HUES6 (cell line): ENCODE measurements around the gene RBFOX2.
"Not testable (repeated sequence)": the region's sequence is repeated elsewhere in the genome, so short reads cannot be mapped to it uniquely, and the experiment has no call there.

Experiments
- H3K27ac ChIP-seq: 2 replicates; pipeline ENCODE4 v1.7.0; 2013; ENCODE audit warnings: low read depth, mild to moderate bottlenecking, low read length, inconsistent platforms
- H3K27me3 ChIP-seq: 2 replicates; pipeline ENCODE4 v1.6.1; 2013; ENCODE audit warnings: low read length; ENCODE audit not compliant: control insufficient read depth, insufficient read depth
- H3K36me3 ChIP-seq: 2 replicates; pipeline ENCODE4 v1.6.1; 2013; ENCODE audit warnings: low read length; ENCODE audit not compliant: control insufficient read depth, insufficient read depth
- H3K4me1 ChIP-seq: 2 replicates; pipeline ENCODE4 v1.6.1; 2013; ENCODE audit warnings: low read length; ENCODE audit not compliant: control insufficient read depth, insufficient read depth
- H3K4me3 ChIP-seq: 2 replicates; pipeline ENCODE4 v1.5.1; 2013; ENCODE audit warnings: low read depth, low read length
- H3K9ac ChIP-seq: one replicate; pipeline ENCODE4 v1.6.1; 2013; ENCODE audit warnings: mild to moderate bottlenecking, low read length
- H3K9me3 ChIP-seq: 2 replicates; pipeline ENCODE4 v1.6.1; 2013; ENCODE audit warnings: low read depth, low read length; ENCODE audit not compliant: control insufficient read depth, insufficient read depth

The RBFOX2 gene

DNA sequence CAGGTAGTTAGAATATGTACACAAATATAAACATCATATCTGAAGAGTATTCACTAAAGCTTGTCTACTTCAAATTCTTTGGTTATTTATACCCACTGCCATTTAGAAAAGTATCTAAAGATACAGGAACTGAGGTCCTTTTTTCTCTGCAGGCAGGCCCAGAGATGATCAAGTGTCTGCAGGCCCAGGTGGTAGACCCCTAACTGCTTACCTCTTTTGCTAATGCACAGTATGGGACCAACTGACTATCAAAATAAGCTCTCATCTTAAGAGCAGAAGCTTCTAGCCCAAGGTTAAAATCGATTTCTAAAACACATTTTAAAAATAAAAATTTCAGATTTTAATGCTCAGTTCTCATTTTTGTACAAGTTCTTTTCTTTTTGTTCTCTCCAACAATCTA is 229.5 kb downstream of the RBFOX2 start:
- no peak overlapping the region for H3K9ac ChIP-seq
- no peak overlapping the region for H3K4me3 ChIP-seq
- H3K27me3 ChIP-seq, result no peaks in the 10 kb centered on the region
- H3K4me1 ChIP-seq, result no peaks in the 10 kb centered on the region
- H3K27ac ChIP-seq, result no peak overlapping the region
- H3K9me3 ChIP-seq, result no peaks in the 10 kb centered on the region
- no peaks in the 10 kb centered on the region for H3K36me3 ChIP-seq

GRCh38 chr22:35797411-35797810 is 231.2 kb downstream of the RBFOX2 start:
- no peaks in the 10 kb centered on the region for H3K36me3 ChIP-seq
- H3K9me3 ChIP-seq, result no peaks in the 10 kb centered on the region
- no peak overlapping the region for H3K9ac ChIP-seq
- no peaks in the 10 kb centered on the region for H3K4me1 ChIP-seq
- H3K27me3 ChIP-seq, result no peaks in the 10 kb centered on the region
- H3K4me3 ChIP-seq, result no peak overlapping the region
- H3K27ac ChIP-seq, result no peak overlapping the region

- Histone ChIP-seq H3K4me3 (no peak overlapping the region), H3K27me3 (no peaks in the 10 kb centered on the region), H3K36me3 (no peaks in the 10 kb centered on the region), H3K9ac (no peak overlapping the region), H3K9me3 (no peaks in the 10 kb centered on the region), H3K27ac (no peak overlapping the region), H3K4me1 (no peaks in the 10 kb centered on the region)
These were observed 233.1 kb downstream of the RBFOX2 start for GRCh38 chr22:35795476-35795875.

GRCh38 chr22:35792506-35792905 is 236.1 kb downstream of the RBFOX2 start:
- no peaks in the 10 kb centered on the region for H3K4me1 ChIP-seq
- H3K4me3 ChIP-seq, result no peak overlapping the region
- no peaks in the 10 kb centered on the region for H3K9me3 ChIP-seq
- no peak overlapping the region for H3K27ac ChIP-seq
- H3K36me3 ChIP-seq, result no peaks in the 10 kb centered on the region
- no peak overlapping the region for H3K9ac ChIP-seq
- no peaks in the 10 kb centered on the region for H3K27me3 ChIP-seq

DNA sequence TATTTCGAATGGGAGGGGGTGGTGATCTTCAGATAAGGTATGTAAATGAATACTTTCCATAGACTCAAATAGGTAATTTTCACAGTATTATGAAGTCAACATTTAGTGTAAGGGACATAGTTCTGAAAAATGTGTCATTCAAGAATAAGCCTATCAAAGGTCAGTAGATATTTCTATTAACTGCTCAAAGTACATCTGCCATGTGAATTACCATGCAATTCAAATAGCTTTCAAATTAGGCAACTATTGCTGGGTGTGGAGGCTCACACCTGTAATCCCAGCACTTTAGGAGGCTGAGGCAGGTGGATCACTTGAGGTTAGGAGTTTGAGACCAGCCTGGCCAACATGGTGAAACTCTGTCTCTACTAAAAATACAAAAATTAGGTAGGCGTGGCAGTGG is 236.8 kb downstream of the RBFOX2 start:
- not testable (repeated sequence) for H3K4me3 ChIP-seq, H3K9ac ChIP-seq, H3K4me1 ChIP-seq, H3K36me3 ChIP-seq, H3K27me3 ChIP-seq, H3K27ac ChIP-seq, H3K9me3 ChIP-seq

DNA sequence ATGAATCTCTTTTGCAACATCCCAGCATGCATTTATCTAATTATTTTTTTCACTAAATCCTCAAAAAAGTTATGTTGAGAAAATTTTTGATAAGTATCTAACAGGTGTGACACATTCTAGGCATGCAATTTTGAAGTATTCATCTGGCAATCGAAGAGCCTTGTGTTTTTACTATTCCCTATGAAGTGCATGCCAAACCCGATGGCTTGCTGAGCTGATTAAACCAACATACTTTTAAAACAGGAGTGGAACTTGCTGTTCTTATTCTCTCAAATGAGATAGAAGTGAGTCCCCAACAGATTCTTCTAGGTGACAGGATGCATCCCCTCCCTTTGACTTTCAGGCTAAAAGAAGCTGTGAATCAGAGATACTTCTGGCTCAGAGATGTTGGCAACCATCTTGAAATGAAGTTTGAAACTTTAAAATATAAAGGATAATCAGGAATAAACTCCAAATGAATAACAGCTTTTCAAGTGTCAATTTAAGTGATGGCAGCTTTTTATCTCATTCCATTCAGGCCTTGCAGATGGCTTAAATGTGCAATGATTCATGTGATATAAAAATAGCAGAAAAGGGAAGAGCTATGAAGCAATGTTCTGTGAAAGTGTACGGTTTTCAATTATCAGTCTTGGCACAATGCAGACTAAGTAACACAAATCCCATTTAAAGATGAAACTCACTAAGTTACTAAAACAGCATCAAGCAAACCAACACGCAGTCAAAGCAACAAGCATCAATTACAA is 243.3 kb downstream of the RBFOX2 start:
- no peak overlapping the region for H3K9ac ChIP-seq
- H3K4me3 ChIP-seq, result no peak overlapping the region
- peaks cover 9% of the 10 kb centered on the region for H3K36me3 ChIP-seq
- H3K9me3 ChIP-seq, result no peaks in the 10 kb centered on the region
- H3K27ac ChIP-seq, result no peak overlapping the region
- H3K4me1 ChIP-seq, result peaks cover 4% of the 10 kb centered on the region; the same call in 1 of the 2 replicates
- no peaks in the 10 kb centered on the region for H3K27me3 ChIP-seq

DNA sequence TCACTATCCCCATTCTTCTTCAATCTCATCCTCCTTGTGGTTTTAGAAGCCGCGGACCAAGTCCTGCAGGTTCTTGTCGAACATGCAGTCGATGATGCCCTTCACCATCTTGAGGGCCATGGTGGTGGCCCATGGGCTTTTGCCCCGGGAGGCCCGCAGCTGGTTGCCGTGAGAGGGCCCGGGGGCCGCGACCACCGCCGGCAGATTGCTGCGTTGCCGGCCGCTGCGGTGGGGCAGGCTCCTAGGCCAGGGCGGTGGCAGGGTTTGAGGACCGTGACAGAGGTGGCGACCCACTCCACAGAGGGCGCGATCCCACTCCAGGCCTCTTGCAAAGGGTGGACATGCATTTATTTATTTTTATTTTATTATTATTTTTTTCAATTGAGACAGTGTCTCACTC is 244.0 kb downstream of the RBFOX2 start:
- Histone ChIP-seq H3K9ac (no peak overlapping the region), H3K27me3 (no peaks in the 10 kb centered on the region), H3K4me3 (no peak overlapping the region), H3K9me3 (no peaks in the 10 kb centered on the region), H3K27ac (no peak overlapping the region), H3K36me3 (peaks cover 11% of the 10 kb centered on the region), H3K4me1 (peaks cover 4% of the 10 kb centered on the region; the same call in 1 of the 2 replicates)

DNA sequence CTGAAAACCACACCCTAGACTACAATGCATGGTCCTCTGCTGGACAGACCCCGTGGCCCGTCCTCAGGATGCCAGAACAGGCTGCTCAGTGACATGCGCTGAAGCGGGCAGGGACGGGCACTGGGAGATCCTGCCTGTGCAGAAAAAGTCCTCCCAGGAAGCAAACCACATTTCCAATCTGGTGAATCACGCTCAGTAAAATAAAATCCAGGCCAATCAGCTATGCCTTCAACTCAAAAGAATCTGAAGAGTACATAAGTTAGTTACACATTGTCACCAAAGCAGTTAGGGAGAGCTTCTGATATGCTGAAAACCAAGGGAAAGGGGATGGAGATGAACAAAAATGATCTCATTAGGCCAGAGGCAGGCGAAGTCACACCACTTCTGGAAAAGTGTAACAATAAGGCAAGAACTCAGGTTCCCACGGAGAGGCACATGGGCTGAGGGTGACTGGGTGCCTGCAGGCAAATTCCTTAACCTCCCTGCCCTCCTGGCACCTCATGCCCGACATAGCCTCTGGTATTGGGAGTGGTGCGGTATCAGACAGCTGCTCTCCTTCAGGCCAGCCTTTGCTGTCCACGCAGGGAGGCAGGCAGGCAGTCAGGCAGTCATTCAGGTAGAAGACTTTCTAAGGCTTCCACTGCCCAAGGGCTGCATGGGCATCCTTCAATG is 244.5 kb downstream of the RBFOX2 start:
- Histone ChIP-seq H3K9ac (no peak overlapping the region), H3K4me3 (no peak overlapping the region), H3K36me3 (peaks cover 11% of the 10 kb centered on the region), H3K9me3 (no peaks in the 10 kb centered on the region), H3K27ac (no peak overlapping the region), H3K4me1 (peaks cover 4% of the 10 kb centered on the region; the same call in 1 of the 2 replicates), H3K27me3 (no peaks in the 10 kb centered on the region)

- H3K9me3 ChIP-seq, result no peaks in the 10 kb centered on the region
- no peaks in the 10 kb centered on the region for H3K27me3 ChIP-seq
- H3K9ac ChIP-seq, result no peak overlapping the region
- H3K27ac ChIP-seq, result no peak overlapping the region
- peaks cover 9% of the 10 kb centered on the region; the same call in 1 of the 2 replicates for H3K4me1 ChIP-seq
- no peak overlapping the region for H3K4me3 ChIP-seq
- H3K36me3 ChIP-seq, result peaks cover 11% of the 10 kb centered on the region
These were observed 246.1 kb downstream of the RBFOX2 start for GRCh38 chr22:35782504-35782903.

DNA sequence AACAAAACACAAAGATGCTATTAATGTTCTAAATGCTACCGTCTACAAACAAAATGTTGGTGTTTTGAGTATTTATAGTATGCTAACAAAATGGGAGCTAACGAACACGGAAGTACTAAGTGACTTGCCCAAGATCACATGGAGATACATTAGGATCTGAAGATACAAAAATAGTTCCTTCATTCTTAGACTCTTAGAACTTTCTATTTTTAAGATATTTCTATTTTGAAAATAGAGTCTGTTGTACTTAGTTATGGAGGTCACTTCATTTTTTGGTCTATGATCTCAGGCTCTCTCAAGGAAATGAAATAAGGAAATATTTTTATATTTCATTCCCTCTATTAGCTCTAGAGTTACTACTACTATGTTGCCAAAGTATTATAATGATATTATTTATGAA is 246.7 kb downstream of the RBFOX2 start:
- Histone ChIP-seq H3K4me1 (peaks cover 11% of the 10 kb centered on the region; the same call in 1 of the 2 replicates), H3K9me3 (no peaks in the 10 kb centered on the region), H3K4me3 (no peak overlapping the region), H3K27me3 (no peaks in the 10 kb centered on the region), H3K36me3 (peaks cover 11% of the 10 kb centered on the region), H3K9ac (no peak overlapping the region), H3K27ac (no peak overlapping the region)

GRCh38 chr22:35777335-35777975 is 251.2 kb downstream of the RBFOX2 start:
- H3K27ac ChIP-seq, result no peak overlapping the region
- H3K27me3 ChIP-seq, result no peaks in the 10 kb centered on the region
- H3K9ac ChIP-seq, result no peak overlapping the region
- H3K4me3 ChIP-seq, result no peak overlapping the region
- H3K4me1 ChIP-seq, result peaks cover 10% of the 10 kb centered on the region; the same call in 1 of the 2 replicates
- no peaks in the 10 kb centered on the region for H3K9me3 ChIP-seq
- H3K36me3 ChIP-seq, result peaks cover 11% of the 10 kb centered on the region
